ENCODE measurements around the gene DNAJC16. TPM values are rescaled to one million over a fixed set of nuclear protein-coding genes. Genes with fewer than 3 reads are reported as not detected.

Gene DNAJC16
- total and polyA plus RNA-seq, 9 of the 15 experiments (the other 6 are each of a cell fraction or from before 2014, with no cell fraction given) = 6.9 to 16.8 (median 12.8) TPM

GRCh38 chr1:15610167-15610566 lies 83.5 kb downstream of the DNAJC16 start (continued):
- TF ChIP-seq, protein P1, sequence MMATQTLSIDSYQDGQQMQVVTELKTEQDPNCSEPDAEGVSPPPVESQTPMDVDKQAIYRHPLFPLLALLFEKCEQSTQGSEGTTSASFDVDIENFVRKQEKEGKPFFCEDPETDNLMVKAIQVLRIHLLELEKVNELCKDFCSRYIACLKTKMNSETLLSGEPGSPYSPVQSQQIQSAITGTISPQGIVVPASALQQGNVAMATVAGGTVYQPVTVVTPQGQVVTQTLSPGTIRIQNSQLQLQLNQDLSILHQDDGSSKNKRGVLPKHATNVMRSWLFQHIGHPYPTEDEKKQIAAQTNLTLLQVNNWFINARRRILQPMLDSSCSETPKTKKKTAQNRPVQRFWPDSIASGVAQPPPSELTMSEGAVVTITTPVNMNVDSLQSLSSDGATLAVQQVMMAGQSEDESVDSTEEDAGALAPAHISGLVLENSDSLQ (IDR thresholded peaks at IDR 0.05) = no peak
- no peak for TF ChIP-seq ZNF561 (CRISPR knock-in tag; conservative IDR thresholded peaks at IDR 0.05)
- TF ChIP-seq, protein P2, sequence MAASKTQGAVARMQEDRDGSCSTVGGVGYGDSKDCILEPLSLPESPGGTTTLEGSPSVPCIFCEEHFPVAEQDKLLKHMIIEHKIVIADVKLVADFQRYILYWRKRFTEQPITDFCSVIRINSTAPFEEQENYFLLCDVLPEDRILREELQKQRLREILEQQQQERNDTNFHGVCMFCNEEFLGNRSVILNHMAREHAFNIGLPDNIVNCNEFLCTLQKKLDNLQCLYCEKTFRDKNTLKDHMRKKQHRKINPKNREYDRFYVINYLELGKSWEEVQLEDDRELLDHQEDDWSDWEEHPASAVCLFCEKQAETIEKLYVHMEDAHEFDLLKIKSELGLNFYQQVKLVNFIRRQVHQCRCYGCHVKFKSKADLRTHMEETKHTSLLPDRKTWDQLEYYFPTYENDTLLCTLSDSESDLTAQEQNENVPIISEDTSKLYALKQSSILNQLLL (CRISPR knock-in tag; IDR thresholded peaks at IDR 0.05; ENCODE audit: borderline replicate concordance) = no peak

GRCh38 chr1:15616373-15617172 lies 89.9 kb downstream of the DNAJC16 start:
- in situ Hi-C loops (cut with MboI) = no loop called here
- H3K27me3 ChIP-seq (ENCODE audit: control insufficient read depth in 2 of 2, insufficient read depth in 2 of 2, low read length in 2 of 2) = no peaks in the 10 kb centered on the region
- H3K36me3 ChIP-seq (ENCODE audit: control insufficient read depth, insufficient read depth, low read length) = peaks cover 19% of the 10 kb centered on the region
- ATAC-seq (no peak), DNase-seq (ENCODE audit: extremely low read depth in 1 of 4, low spot score in 3 of 4) (no peak), FAIRE-seq (no peak)
- no TSS peak for BruUV-seq (replicated peaks)
- peaks cover 5% of the 10 kb centered on the region; the same call in 1 of the 2 replicates for H4K20me1 ChIP-seq (replicated peaks; ENCODE audit: control insufficient read depth, insufficient read depth, low read length)
- no peaks in the 10 kb centered on the region for H3K9me1 ChIP-seq (ENCODE audit: control insufficient read depth, insufficient read depth, low read length)
- WGBS (ENCODE audit: insufficient coverage, low coverage, missing lambda C conversion rate) = 32% methylated on average over 16 of the region's 16 CpGs
- peak overlapping the region in 1 of 2 experiments; percentile 40; a peak in 3 of 4 replicates for H3K9ac ChIP-seq (ENCODE audit: insufficient read depth in 1 of 2, low read depth in 2 of 2, low read length in 2 of 2)
- H2AFZ ChIP-seq (ENCODE audit: low read depth, low read length) = peak overlapping the region; percentile 90
- H3K4me3 ChIP-seq = peak overlapping the region; percentile 94
- peak overlapping the region; percentile 78 for H3K4me2 ChIP-seq (ENCODE audit: insufficient read depth, low read length)
- peaks cover 16 to 23% of the 10 kb centered on the region in 2 experiments; a peak in 4 of 5 replicates for H3K4me1 ChIP-seq (replicated peaks in 1 of 2; ENCODE audit: control insufficient read depth in 2 of 2, insufficient read depth in 2 of 2, low read length in 2 of 2)
- ChIA-PET CTCF (ENCODE audit: low intra/inter-chr PET ratio) (interaction anchor here (0.7 kb wide), 1 partner anchor 27 kb away, joined by 4 read pairs; no protein-coding TSS in a partner anchor), POLR2A (interaction anchor here (1.5 kb wide), 1 partner anchor 11 kb away, joined by 6 read pairs; no protein-coding TSS in a partner anchor)
- intact Hi-C loops (cut with micrococcal nuclease) = loop anchor here (2.0 kb wide), 1 partner anchor 90 kb away; the partner anchor contains the start of gene DNAJC16
- peak overlapping the region; percentile 38; the same call in 1 of the 3 replicates for H3K27ac ChIP-seq (ENCODE audit: extremely low read depth, low read depth, low read length)
- H3K79me2 ChIP-seq (ENCODE audit: control insufficient read depth, insufficient read depth, low read length) = peaks cover 43% of the 10 kb centered on the region
- no peaks in the 10 kb centered on the region for H3K9me3 ChIP-seq (replicated peaks; ENCODE audit: control insufficient read depth, insufficient read depth, low read depth, low read length)
- TF ChIP-seq, protein P3, sequence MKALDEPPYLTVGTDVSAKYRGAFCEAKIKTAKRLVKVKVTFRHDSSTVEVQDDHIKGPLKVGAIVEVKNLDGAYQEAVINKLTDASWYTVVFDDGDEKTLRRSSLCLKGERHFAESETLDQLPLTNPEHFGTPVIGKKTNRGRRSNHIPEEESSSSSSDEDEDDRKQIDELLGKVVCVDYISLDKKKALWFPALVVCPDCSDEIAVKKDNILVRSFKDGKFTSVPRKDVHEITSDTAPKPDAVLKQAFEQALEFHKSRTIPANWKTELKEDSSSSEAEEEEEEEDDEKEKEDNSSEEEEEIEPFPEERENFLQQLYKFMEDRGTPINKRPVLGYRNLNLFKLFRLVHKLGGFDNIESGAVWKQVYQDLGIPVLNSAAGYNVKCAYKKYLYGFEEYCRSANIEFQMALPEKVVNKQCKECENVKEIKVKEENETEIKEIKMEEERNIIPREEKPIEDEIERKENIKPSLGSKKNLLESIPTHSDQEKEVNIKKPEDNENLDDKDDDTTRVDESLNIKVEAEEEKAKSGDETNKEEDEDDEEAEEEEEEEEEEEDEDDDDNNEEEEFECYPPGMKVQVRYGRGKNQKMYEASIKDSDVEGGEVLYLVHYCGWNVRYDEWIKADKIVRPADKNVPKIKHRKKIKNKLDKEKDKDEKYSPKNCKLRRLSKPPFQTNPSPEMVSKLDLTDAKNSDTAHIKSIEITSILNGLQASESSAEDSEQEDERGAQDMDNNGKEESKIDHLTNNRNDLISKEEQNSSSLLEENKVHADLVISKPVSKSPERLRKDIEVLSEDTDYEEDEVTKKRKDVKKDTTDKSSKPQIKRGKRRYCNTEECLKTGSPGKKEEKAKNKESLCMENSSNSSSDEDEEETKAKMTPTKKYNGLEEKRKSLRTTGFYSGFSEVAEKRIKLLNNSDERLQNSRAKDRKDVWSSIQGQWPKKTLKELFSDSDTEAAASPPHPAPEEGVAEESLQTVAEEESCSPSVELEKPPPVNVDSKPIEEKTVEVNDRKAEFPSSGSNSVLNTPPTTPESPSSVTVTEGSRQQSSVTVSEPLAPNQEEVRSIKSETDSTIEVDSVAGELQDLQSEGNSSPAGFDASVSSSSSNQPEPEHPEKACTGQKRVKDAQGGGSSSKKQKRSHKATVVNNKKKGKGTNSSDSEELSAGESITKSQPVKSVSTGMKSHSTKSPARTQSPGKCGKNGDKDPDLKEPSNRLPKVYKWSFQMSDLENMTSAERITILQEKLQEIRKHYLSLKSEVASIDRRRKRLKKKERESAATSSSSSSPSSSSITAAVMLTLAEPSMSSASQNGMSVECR (CRISPR knock-in tag; IDR thresholded peaks at IDR 0.05) = no peak
- TF ChIP-seq ZNF408 (CRISPR knock-in tag; IDR thresholded peaks at IDR 0.05; ENCODE audit: low read depth) (no peak), MECOM (CRISPR knock-in tag; IDR thresholded peaks at IDR 0.05) (no peak), KAT2B (IDR thresholded peaks at IDR 0.05; ENCODE audit: low read depth, low read length) (no peak), GABPB2 (CRISPR knock-in tag; conservative IDR thresholded peaks at IDR 0.05) (no peak), ZNF24 (IDR thresholded peaks at IDR 0.05) (no peak), ZNF41 (CRISPR knock-in tag; conservative IDR thresholded peaks at IDR 0.05) (no peak), NFE2 (IDR thresholded peaks at IDR 0.05; ENCODE audit: low read depth) (no peak), LARP7 (IDR thresholded peaks at IDR 0.05) (no peak)
- TF ChIP-seq, protein P2 (CRISPR knock-in tag; IDR thresholded peaks at IDR 0.05; ENCODE audit: borderline replicate concordance) = no peak

Measured in K562 (cell line).